CD4-positive, alpha-beta T cell (primary cell): ENCODE results near the gene AADAT. TPM values are rescaled to one million over a fixed set of nuclear protein-coding genes. Genes with fewer than 3 reads are reported as not detected.

Experiments used
- ATAC-seq: fragments of 200-7000 bp; cut with Tn5 transposase; one replicate; pipeline ENCODE4 v1.10.0; 2022; ENCODE audit warnings: mild to moderate bottlenecking; ENCODE audit not compliant: poor library complexity
- CTCF ChIA-PET: fragments of 350-600 bp; sonication (Branson Sonifier 250); formaldehyde crosslinking; loops from one replicate; lab custom pipeline; 2021; ENCODE audit warnings: antibody characterized with exemption, inconsistent platforms; lab: Charles Lee
- POLR2A ChIA-PET: fragments of 350-600 bp; sonication (Branson Sonifier 250); formaldehyde crosslinking; loops from one replicate; lab custom pipeline; 2021; ENCODE audit warnings: antibody characterized with exemption, inconsistent platforms; lab: Charles Lee
- DNase-seq, 14 experiments: peaks; one replicate each; pipeline ENCODE4 v3.0.0-alpha.2; 2013 to 2020; ENCODE audit warnings: mixed read lengths in 2 of 14
- H3K27ac ChIP-seq, 2 donors: one replicate each; pipeline versions ENCODE4 v1.5.1 to v1.7.0; 2013; ENCODE audit warnings: low read length in 2 of 2, low read depth in 1 of 2, mild to moderate bottlenecking in 1 of 2
- H3K27me3 ChIP-seq, 2 experiments: 1 replicate in 1 of 2; 2 replicates in 1 of 2; pipeline versions ENCODE4 v1.6.1 to v1.7.0; 2013; ENCODE audit warnings: low read length in 2 of 2, control low read depth in 1 of 2, mild to moderate bottlenecking in 1 of 2, moderate library complexity in 1 of 2; ENCODE audit not compliant: insufficient read depth in 2 of 2, control insufficient read depth in 1 of 2
- H3K36me3 ChIP-seq: one replicate; pipeline ENCODE4 v1.6.1; 2013; ENCODE audit warnings: low read length, control low read depth; ENCODE audit not compliant: insufficient read depth
- H3K4me1 ChIP-seq: one replicate; pipeline ENCODE4 v1.6.1; 2013; ENCODE audit warnings: low read length, control low read depth; ENCODE audit not compliant: insufficient read depth
- H3K4me3 ChIP-seq: one replicate; pipeline ENCODE4 v1.5.1; 2013; ENCODE audit warnings: mild to moderate bottlenecking, low read length, moderate library complexity
- H3K9me3 ChIP-seq, 2 experiments: 1 replicate in 1 of 2; 2 replicates in 1 of 2; pipeline versions ENCODE4 v1.6.1 to v1.7.0; 2013; ENCODE audit warnings: low read length in 2 of 2, mild to moderate bottlenecking in 2 of 2, control low read depth in 1 of 2, moderate library complexity in 1 of 2; ENCODE audit not compliant: control insufficient read depth in 1 of 2, insufficient read depth in 1 of 2
- H3K27ac Mint-ChIP-seq: one replicate; pipeline ENCODE4 v1.8.0; 2020; ENCODE audit warnings: mixed read lengths
- H3K27me3 Mint-ChIP-seq: one replicate; pipeline ENCODE4 v1.8.0; 2021; ENCODE audit warnings: mixed read lengths
- H3K36me3 Mint-ChIP-seq: one replicate; pipeline ENCODE4 v1.8.0; 2021; ENCODE audit warnings: low read depth, mixed read lengths
- H3K4me1 Mint-ChIP-seq: one replicate; pipeline ENCODE4 v1.8.0; 2021; ENCODE audit warnings: low read depth, mixed read lengths
- H3K4me3 Mint-ChIP-seq: one replicate; pipeline ENCODE4 v1.8.0; 2020; ENCODE audit warnings: mild to moderate bottlenecking, mixed read lengths
- H3K9me3 Mint-ChIP-seq: one replicate; pipeline ENCODE4 v1.8.0; 2020; ENCODE audit warnings: mixed read lengths
- CTCF ChIP-seq: fragments of 200-600 bp; IDR thresholded peaks from one replicate; pipeline ENCODE4 v1.8.0; 2022; ENCODE audit warnings: antibody characterized with exemption, mild to moderate bottlenecking
- intact Hi-C, 2 experiments: fragments of 100-400 bp; cut with DNase I in 1 of 2; cut with micrococcal nuclease in 1 of 2; formaldehyde crosslinking; loops; one replicate each; pipeline versions ENCODE4 v1.15.1 to v1.9.0; 2023 to 2025; cut with DNase I, micrococcal nuclease
- total RNA-seq, 174 experiments: library from RNA in 2 of 174; stranded (reverse) in 2 of 174; gene quantifications; one replicate each; pipeline ENCODE4 v1.2.3 and lab custom pipeline; 2021 to 2026

The AADAT gene
- total RNA-seq, 2 experiments from 2014 or later: not detected

- Mint-ChIP-seq H3K4me3 (no peak overlapping the region), H3K36me3 (no peaks in the 10 kb centered on the region), H3K4me1 (peaks cover 5% of the 10 kb centered on the region), H3K9me3 (no peaks in the 10 kb centered on the region), H3K27ac (no peak overlapping the region), H3K27me3 (peaks cover 47% of the 10 kb centered on the region)
- POLR2A ChIA-PET: no interaction called here
- intact Hi-C loops: no loop called here
- H3K9me3 ChIP-seq: peaks cover 0 to 11% of the 10 kb centered on the region in 2 experiments
- DNase-seq: no peak
- peaks cover 6% of the 10 kb centered on the region for H3K4me1 ChIP-seq
- H3K36me3 ChIP-seq: no peaks in the 10 kb centered on the region
- CTCF ChIA-PET: no interaction called here
- no peak for ATAC-seq
- H3K27ac ChIP-seq: no peak overlapping the region
- H3K4me3 ChIP-seq: no peak overlapping the region
- H3K27me3 ChIP-seq: peaks cover 9 to 28% of the 10 kb centered on the region in 2 experiments
- TF ChIP-seq CTCF: no peak
Measured at GRCh38 chr4:170091069-170091696, 1.4 kb upstream of the AADAT start.

GRCh38 chr4:170090352-170091052 lies 746 bp upstream of the AADAT start:
- H3K27me3 ChIP-seq: peaks cover 9 to 28% of the 10 kb centered on the region in 2 experiments
- CTCF ChIA-PET: no interaction called here
- POLR2A ChIA-PET: no interaction called here
- H3K27ac Mint-ChIP-seq: no peak overlapping the region
- peaks cover 6% of the 10 kb centered on the region for H3K4me1 ChIP-seq
- H3K27me3 Mint-ChIP-seq: peaks cover 51% of the 10 kb centered on the region
- no peak overlapping the region for H3K4me3 ChIP-seq
- intact Hi-C loops: no loop called here
- H3K9me3 ChIP-seq: peaks cover 0 to 11% of the 10 kb centered on the region in 2 experiments
- no peak overlapping the region for H3K27ac ChIP-seq
- H3K36me3 ChIP-seq: no peaks in the 10 kb centered on the region
- no peak for DNase-seq
- H3K36me3 Mint-ChIP-seq: no peaks in the 10 kb centered on the region
- TF ChIP-seq CTCF: no peak
- peak overlapping the region; percentile 30 for H3K4me3 Mint-ChIP-seq
- H3K4me1 Mint-ChIP-seq: peaks cover 5% of the 10 kb centered on the region
- no peak for ATAC-seq
- H3K9me3 Mint-ChIP-seq: no peaks in the 10 kb centered on the region

- Histone ChIP-seq H3K4me3 (no peak overlapping the region), H3K9me3 (peaks cover 0 to 11% of the 10 kb centered on the region in 2 experiments), H3K4me1 (peaks cover 6% of the 10 kb centered on the region), H3K27ac (no peak overlapping the region), H3K36me3 (no peaks in the 10 kb centered on the region), H3K27me3 (peaks cover 9 to 31% of the 10 kb centered on the region in 2 experiments)
- Mint-ChIP-seq H3K36me3 (no peaks in the 10 kb centered on the region), H3K27ac (no peak overlapping the region), H3K4me1 (peaks cover 5% of the 10 kb centered on the region), H3K4me3 (no peak overlapping the region), H3K9me3 (no peaks in the 10 kb centered on the region), H3K27me3 (peaks cover 51% of the 10 kb centered on the region)
- ATAC-seq: no peak
- CTCF ChIA-PET: no interaction called here
- DNase-seq: no peak
- TF ChIP-seq CTCF: no peak
- POLR2A ChIA-PET: no interaction called here
- intact Hi-C loops: no loop called here
Measured at GRCh38 chr4:170089274-170089667, 485 bp downstream of the AADAT start.
